SU-DHL-6 (cell line): ENCODE results near the gene PPIB.

Source experiments
- H2AFZ ChIP-seq: fragments of 200-600 bp; sonication (generic); 2 replicates; pipeline ENCODE4 v1.6.1; 2014; ENCODE audit warnings: low read depth, mild to moderate bottlenecking, moderate library complexity, mixed read lengths, antibody characterized with exemption, low read length; ENCODE audit not compliant: severe bottlenecking
- H3F3A ChIP-seq: fragments of 200-600 bp; shearing (Covaris generic); 2 replicates; pipeline ENCODE4 v1.6.0; 2016; ENCODE audit warnings: antibody characterized with exemption, mild to moderate bottlenecking; ENCODE audit not compliant: insufficient read depth
- H3K27ac ChIP-seq: fragments of 200-600 bp; sonication (generic); 2 replicates; pipeline ENCODE4 v1.5.1; 2016; ENCODE audit warnings: low read depth, mild to moderate bottlenecking, low read length, moderate library complexity, mixed read lengths
- H3K27me3 ChIP-seq: fragments of 200-600 bp; sonication (generic), shearing (Covaris generic); 2 replicates; pipeline ENCODE4 v1.6.0; 2014; ENCODE audit warnings: mild to moderate bottlenecking, low read length
- H3K36me3 ChIP-seq: fragments of 200-600 bp; sonication (generic); 2 replicates; pipeline ENCODE4 v1.6.1; 2014; ENCODE audit warnings: mild to moderate bottlenecking, low read length, mixed read lengths
- H3K4me2 ChIP-seq: fragments of 300-600, 200-600 bp; shearing (Covaris generic), sonication (generic); 2 replicates; pipeline ENCODE4 v1.6.0; 2014; ENCODE audit warnings: low read length, low read depth, mild to moderate bottlenecking; ENCODE audit not compliant: poor library complexity, severe bottlenecking
- H3K4me3 ChIP-seq: fragments of 200-600 bp; sonication (generic); 2 replicates; pipeline ENCODE4 v1.5.1; 2014; ENCODE audit warnings: antibody characterized with exemption, low read length, mild to moderate bottlenecking, mixed read lengths; ENCODE audit not compliant: insufficient read depth, poor library complexity, severe bottlenecking
- H3K79me2 ChIP-seq: fragments of 200-600 bp; sonication (generic); 2 replicates; pipeline ENCODE4 v1.6.1; 2014; ENCODE audit warnings: mild to moderate bottlenecking, low read length, moderate library complexity; ENCODE audit not compliant: insufficient read depth
- H3K9ac ChIP-seq: fragments of 200-600 bp; sonication (generic); 2 replicates; pipeline ENCODE4 v1.7.0; 2014; ENCODE audit warnings: mild to moderate bottlenecking, low read length
- H3K9me2 ChIP-seq: fragments of 200-600 bp; sonication (generic); replicated peaks from 2 replicates; pipeline ENCODE4 v1.6.1; 2014; ENCODE audit warnings: low read length; ENCODE audit not compliant: insufficient read depth
- H3K9me3 ChIP-seq: fragments of 200-600 bp; sonication (generic); 2 replicates; pipeline ENCODE4 v1.6.1; 2014; ENCODE audit warnings: low read length, mixed read lengths; ENCODE audit not compliant: insufficient read depth
- H4K20me1 ChIP-seq: fragments of 200-600 bp; sonication (generic); 2 replicates; pipeline ENCODE4 v1.6.1; 2014; ENCODE audit warnings: low read depth, mild to moderate bottlenecking, antibody characterized with exemption, low read length, moderate library complexity, mixed read lengths
- EZH2phosphoT487 ChIP-seq: fragments of 200-600 bp; sonication (generic), shearing (Covaris generic); conservative IDR thresholded peaks from 2 replicates; pipeline ENCODE4 v1.6.1; 2018; ENCODE audit warnings: mild to moderate bottlenecking, antibody characterized with exemption, low read length, moderate library complexity, mixed read lengths
- TF ChIP-seq, protein P1 (sequence below): fragments of 200-600 bp; sonication (generic); IDR thresholded peaks from one replicate; pipeline ENCODE4 v1.5.1; 2017; ENCODE audit warnings: antibody characterized with exemption, mild to moderate bottlenecking, low read length, moderate library complexity; ENCODE audit not compliant: insufficient read depth, poor library complexity, severe bottlenecking

PPIB gene

DNA sequence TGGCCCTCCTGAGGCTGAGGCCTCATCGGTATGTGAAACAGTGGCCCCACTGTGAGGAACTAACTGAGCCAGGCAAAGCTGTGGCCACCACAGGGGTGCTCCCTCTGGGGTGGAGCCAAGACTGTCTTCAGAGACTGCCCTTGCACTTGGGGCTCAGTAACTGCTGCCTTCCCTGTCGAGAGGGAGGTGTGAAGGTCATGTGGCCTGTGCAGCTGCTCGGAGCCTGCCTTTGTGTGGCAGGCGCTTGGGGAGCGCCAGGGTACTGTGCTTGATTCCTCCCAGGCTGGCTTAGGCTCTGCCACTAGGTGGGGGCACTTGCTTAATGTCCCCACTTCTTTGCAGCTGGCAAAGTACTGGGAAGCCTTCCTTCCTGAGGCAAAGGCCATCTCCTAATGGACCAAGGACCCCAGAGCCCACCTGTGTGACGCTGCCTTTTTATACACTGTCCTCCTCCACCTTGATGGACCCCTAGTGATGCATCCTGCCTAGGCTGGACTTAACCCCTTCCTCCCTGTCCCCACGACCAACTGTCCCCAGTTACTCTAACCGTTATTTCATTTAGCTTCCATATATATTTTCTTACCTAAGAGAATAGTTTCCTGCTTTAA, 25.5 kb downstream of the PPIB start:
- H3K4me2 ChIP-seq: no peak overlapping the region
- no peaks in the 10 kb centered on the region for H3K9me2 ChIP-seq
- H3K79me2 ChIP-seq: no peaks in the 10 kb centered on the region
- H3K27ac ChIP-seq: no peak overlapping the region
- no peaks in the 10 kb centered on the region for H4K20me1 ChIP-seq
- H3K9me3 ChIP-seq: no peaks in the 10 kb centered on the region
- TF ChIP-seq, protein P1, sequence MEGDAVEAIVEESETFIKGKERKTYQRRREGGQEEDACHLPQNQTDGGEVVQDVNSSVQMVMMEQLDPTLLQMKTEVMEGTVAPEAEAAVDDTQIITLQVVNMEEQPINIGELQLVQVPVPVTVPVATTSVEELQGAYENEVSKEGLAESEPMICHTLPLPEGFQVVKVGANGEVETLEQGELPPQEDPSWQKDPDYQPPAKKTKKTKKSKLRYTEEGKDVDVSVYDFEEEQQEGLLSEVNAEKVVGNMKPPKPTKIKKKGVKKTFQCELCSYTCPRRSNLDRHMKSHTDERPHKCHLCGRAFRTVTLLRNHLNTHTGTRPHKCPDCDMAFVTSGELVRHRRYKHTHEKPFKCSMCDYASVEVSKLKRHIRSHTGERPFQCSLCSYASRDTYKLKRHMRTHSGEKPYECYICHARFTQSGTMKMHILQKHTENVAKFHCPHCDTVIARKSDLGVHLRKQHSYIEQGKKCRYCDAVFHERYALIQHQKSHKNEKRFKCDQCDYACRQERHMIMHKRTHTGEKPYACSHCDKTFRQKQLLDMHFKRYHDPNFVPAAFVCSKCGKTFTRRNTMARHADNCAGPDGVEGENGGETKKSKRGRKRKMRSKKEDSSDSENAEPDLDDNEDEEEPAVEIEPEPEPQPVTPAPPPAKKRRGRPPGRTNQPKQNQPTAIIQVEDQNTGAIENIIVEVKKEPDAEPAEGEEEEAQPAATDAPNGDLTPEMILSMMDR: no peak
- TF ChIP-seq EZH2phosphoT487: no peak
- no peaks in the 10 kb centered on the region for H3K27me3 ChIP-seq
- H3K36me3 ChIP-seq: no peaks in the 10 kb centered on the region
- H2AFZ ChIP-seq: no peak overlapping the region
- H3K4me3 ChIP-seq: no peak overlapping the region
- H3K9ac ChIP-seq: no peak overlapping the region
- no peaks in the 10 kb centered on the region for H3F3A ChIP-seq

DNA sequence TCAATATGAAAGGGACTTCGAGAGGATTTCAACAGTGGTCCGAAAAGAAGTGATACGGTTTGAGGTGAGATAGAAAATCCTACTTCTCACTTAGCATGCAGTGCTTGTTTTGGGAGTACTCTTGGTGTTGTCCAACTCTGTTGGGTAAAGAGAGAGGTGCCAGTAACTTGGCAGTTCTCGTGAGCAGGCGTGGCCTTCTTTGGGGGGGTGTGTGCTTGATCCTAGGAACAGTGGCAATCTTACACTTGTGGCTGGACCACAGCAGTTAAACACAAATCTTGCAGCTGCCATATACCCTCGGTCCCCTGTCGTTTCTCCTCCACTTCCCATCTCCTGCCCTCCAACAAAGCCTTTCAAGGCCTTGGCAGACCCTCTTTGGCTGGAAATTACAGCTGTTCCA, 26.5 kb downstream of the PPIB start:
- Histone ChIP-seq H3K27ac (no peak overlapping the region), H3K9me3 (no peaks in the 10 kb centered on the region), H2AFZ (no peak overlapping the region), H3K36me3 (peaks cover 3% of the 10 kb centered on the region; the same call in 1 of the 2 replicates), H3K79me2 (no peaks in the 10 kb centered on the region), H3K9me2 (no peaks in the 10 kb centered on the region), H3K4me3 (no peak overlapping the region), H3K9ac (no peak overlapping the region), H3K4me2 (no peak overlapping the region), H4K20me1 (no peaks in the 10 kb centered on the region), H3K27me3 (no peaks in the 10 kb centered on the region), H3F3A (no peaks in the 10 kb centered on the region)
- TF ChIP-seq EZH2phosphoT487: no peak
- TF ChIP-seq, protein P1: no peak

GRCh38 chr15:64134345-64134829, 28.4 kb downstream of the PPIB start:
- H3F3A ChIP-seq: no peaks in the 10 kb centered on the region
- no peak overlapping the region for H3K9ac ChIP-seq
- no peak overlapping the region for H3K4me3 ChIP-seq
- no peaks in the 10 kb centered on the region for H3K9me3 ChIP-seq
- no peaks in the 10 kb centered on the region for H4K20me1 ChIP-seq
- no peak overlapping the region for H2AFZ ChIP-seq
- no peak for TF ChIP-seq EZH2phosphoT487
- TF ChIP-seq, protein P1: no peak
- H3K36me3 ChIP-seq: peaks cover 3% of the 10 kb centered on the region; the same call in 1 of the 2 replicates
- H3K4me2 ChIP-seq: no peak overlapping the region
- H3K79me2 ChIP-seq: no peaks in the 10 kb centered on the region
- no peaks in the 10 kb centered on the region for H3K27me3 ChIP-seq
- H3K27ac ChIP-seq: no peak overlapping the region
- no peaks in the 10 kb centered on the region for H3K9me2 ChIP-seq
